Stimulated activated CD8-positive, alpha-beta memory T cell treated with anti-CD3 and anti-CD28 coated beads, Interleukin-7, amount 100 ng/mL, for 48 hours (primary cell): ENCODE results near the gene HM13.
A peak's percentile ranks its signal among the peaks of the same experiment; 100 is the strongest.
"Not testable (repeated sequence)": the region's sequence is repeated elsewhere in the genome, so short reads cannot be mapped to it uniquely, and the experiment has no call there.

Experiments used
- DNase-seq, 2 donors: peaks; one replicate each; pipeline ENCODE4 v3.0.0-alpha.2; 2020; ENCODE audit warnings: low read depth in 1 of 2; ENCODE audit errors: extremely low read depth in 1 of 2

HM13 gene

DNA sequence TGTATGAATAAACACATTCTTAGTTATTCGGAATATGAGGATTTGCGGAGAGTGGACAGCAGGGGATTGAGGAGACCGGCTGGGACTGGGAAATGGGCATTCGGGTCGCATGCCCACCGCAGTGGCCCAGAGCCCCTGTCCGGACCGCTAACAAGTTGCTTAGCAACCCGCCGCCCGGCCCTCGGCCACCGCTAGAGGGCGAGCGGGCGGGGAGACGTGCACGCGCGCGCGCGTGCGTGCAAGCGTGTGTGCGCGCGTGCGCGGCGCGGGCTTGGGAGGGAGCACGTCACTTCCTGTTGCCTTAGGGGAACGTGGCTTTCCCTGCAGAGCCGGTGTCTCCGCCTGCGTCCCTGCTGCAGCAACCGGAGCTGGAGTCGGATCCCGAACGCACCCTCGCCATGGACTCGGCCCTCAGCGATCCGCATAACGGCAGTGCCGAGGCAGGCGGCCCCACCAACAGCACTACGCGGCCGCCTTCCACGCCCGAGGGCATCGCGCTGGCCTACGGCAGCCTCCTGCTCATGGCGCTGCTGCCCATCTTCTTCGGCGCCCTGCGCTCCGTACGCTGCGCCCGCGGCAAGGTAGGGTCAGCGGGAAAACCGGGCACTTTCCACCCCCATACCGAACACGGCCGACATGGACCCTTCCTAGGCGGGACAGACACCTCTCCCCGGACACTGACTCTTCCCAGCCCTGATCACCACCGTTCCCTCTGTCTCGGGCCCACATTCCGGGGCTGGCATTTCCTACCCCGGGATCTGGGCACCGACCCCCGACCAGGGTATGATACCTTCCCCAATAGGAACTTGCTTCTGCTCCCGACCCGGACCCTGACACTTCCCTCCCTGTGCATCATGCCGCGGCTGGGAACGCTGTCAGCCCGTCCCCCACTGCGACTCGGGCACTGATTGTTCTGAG, at the start of gene HM13:
HM13 (plus strand) TSS at position 289 of the 918 bp plus-strand sequence; CDS start at position 399, 110 bp downstream.
- peak; percentile 76 to 79 for DNase-seq

DNA sequence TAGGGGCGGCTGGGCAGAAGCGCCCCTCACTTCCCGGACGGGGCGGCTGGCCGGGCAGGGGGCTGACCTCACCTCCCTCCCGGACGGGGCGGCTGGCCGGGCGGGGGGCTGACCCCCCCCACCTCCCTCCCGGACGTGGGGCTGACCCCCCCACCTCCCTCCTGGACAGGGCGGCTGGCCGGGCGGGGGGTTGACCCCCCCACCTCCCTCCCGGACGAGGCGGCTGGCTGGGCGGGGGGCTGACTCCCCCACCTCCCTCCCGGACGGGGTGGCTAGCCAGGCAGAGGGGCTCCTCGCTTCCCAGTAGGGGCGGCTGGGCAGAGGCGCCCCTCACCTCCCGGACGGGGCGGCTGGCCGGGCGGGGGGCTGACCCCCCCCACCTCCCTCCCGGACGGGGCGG, 43.3 kb upstream of the HM13 start:
- not testable (repeated sequence) for DNase-seq

GRCh38 chr20:31472395-31473330, 41.6 kb upstream of the HM13 start:
- no peak for DNase-seq

- no peak for DNase-seq
Observed at GRCh38 chr20:31473331-31474096, 40.7 kb upstream of the HM13 start.

DNA sequence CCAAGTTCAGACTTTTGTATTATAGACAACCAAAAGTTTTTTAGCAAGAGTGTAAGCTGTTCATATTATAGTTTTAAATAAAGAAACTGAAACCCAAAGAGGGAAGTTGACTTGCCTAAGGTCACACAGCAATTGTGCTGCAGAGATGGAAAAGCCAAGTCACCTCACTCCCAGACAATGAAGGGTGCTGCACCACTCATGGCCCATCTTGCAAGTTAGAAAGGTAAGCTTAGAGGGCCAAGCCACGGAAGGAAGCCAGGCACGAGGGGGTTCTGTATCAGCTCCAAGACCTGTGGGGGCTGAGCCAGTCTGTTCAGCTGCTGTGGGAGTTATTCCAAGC, 40.2 kb upstream of the HM13 start:
- DNase-seq = no peak

GRCh38 chr20:31474758-31475427, 39.3 kb upstream of the HM13 start, which contains the start of the genes DEFB124 and REM1:
Gene DEFB124 (minus strand): TSS chr20:31475127. CDS start chr20:31473013, 2,114 bp downstream.
Gene REM1 (plus strand): TSS chr20:31475288. CDS start chr20:31476446, 1,158 bp downstream.
- no peak for DNase-seq

DNA sequence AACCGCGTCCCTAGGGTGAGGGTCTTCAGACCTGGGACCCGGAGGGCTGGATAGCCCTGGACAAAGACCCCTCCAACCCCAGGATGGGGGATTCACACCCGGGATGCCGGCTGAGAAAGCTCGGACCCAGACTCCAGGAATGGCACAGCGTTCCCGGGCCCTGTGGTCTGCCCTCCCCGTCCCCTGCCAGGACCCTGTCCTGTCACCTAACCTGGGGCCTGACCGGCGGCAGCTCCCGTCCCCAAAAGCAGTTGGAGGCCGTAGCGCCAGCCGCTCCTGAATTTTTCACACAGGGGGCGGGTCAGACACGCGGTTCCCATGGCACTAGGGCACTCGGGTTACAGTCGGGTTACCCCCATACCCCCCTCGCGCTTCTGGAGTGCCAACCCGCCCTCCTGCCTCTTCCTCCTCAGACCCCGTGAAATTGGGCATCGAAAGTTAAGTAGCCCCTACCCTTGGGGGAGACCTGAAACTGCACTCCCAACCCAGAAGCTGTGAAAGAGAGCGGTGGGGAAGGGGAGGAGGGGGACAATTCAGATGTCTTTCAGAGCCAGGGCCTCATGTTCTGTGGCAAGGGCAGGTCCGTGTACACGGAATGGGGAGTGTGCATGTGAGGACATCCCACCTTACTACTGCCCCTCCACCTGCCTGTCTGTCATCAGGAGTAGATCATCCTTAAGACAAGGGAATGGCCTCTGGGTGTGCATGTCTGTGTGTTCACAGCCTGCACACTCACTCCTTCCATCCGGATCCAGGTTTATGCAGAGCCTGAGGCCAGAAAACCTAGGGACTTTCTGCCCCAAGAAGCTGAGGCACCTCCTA, 38.6 kb upstream of the HM13 start:
- DNase-seq = no peak

DNA sequence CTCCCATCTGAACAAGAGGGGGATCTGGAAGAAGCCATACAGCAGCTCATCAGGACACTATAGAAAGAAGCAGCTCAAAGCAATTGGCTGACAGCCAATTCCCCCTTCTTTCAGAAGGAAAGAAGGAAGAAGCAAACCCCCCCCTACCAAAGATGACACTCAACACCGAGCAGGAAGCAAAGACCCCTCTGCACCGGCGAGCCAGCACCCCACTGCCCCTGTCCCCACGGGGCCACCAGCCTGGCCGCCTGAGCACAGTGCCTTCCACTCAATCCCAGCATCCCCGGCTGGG, 38.0 kb upstream of the HM13 start:
- DNase-seq = no peak

DNA sequence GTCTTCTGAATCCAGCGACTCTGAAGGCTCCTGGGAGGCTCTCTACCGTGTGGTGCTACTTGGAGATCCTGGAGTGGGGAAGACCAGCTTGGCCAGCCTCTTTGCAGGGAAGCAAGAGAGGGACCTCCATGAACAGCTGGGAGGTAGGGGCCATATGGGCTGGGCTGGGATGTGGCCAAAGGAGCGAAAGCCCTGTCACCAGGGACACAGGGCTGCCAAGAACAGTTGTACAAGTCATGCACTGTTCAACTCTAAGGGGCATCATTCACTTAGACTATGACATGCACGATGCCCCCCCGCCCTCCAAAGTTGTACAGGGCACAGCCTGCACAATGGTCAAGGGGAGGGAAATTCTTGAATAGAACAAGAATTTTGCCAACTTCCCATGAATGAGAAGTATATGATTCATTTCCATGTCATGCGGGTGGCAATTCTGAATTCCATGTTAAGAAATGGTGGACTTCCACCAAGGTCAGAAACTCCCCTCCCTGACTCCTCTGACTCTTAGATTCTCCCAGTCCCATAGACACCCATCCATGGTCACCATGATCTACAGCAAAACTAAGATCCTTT, 37.5 kb upstream of the HM13 start:
- no peak for DNase-seq

GRCh38 chr20:31484001-31484400, 30.2 kb upstream of the HM13 start:
- DNase-seq = no peak

DNA sequence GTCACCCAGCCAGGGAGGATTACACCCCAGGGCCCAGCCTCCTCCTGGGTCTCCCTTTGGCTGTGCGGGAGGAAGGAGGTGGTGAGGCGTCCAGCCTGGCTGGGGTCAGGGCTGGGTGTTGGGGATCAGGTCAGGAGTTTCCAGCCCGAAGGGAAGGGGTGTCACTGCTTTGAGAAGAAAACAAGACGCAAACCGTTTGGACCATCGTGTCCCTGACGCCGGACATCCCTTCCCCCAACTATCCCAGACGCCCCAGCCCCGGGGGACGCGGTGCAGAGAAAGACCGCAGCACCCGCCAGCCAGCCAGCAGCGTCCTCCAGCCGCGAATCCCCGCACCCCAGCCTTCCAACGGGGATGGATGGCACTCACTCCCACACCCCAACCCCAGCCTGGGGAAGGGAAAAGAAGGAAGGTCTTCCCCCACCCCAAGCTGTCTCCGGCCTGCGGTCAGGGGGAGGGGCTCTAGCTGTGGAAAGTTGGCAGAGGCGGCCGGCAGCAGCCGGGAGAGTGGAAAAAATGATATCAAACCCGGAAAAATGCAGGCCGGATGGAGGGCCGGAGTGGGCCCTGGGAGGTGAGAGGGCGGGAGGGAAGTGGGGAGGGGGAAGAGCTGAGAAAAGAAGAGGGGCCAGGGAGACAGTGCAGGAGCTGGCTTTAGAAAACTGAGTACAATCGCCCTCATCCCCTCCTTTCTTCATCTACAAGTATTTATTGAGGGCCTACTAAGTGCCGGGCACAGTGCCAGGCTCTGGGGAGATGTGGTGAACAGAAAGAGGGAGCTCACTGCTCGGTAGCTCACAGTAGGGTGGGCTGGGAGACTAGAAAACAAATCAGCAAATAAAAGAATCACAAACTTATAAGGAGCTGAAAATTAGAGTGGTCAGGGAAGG, 28.5 kb upstream of the HM13 start:
- no peak for DNase-seq

GRCh38 chr20:31488115-31488514, 26.1 kb upstream of the HM13 start:
- DNase-seq = no peak

- no peak for DNase-seq
Observed at GRCh38 chr20:31489152-31489551, 25.1 kb upstream of the HM13 start.

GRCh38 chr20:31490752-31491151, 23.5 kb upstream of the HM13 start:
- DNase-seq = no peak

DNA sequence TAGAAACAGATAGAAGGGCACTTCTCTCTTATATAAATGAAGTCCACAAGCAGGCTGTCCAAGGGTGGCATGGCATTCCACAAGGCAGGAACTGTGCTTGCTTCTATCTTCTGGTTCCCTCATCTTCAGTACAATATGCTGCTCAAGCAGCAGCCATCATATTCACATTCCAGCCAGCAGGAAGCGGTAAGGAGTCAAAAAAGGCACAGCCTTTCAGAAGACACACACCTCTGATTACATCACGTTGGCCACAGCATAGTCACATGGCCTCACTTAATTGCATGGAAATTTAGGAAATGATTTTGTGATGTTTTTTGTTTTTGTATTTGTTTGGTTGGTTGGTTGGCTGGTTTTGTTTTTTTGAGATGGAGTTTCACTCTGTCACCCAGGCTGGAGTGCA, 20.1 kb upstream of the HM13 start:
- DNase-seq = no peak

DNA sequence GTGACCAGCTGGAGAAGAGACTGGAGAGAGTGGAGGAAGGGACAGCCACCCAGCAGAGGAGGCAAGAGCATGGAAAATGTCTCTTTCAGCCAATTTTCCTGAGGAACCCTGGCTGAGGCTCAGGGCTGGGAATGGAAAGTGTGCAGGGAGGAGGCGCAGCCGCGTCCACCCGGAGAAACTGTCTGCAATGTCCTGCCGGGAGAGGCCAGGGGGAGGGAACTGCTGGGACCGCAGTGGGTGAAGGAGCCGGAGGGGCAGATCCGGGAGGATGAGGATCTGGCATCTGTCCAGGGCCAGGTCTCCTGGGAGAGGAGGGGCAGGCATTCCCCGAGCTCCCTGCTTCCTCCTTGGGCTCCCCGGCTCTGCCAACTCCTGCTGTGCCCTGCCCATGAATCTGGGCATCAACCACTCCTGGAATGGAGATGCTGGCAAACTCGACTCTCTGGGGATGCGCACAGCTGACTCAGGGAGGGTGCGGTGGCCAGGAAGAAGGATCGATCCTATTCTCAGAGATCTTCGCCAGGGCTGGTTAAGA, 17.4 kb upstream of the HM13 start:
- no peak for DNase-seq

DNA sequence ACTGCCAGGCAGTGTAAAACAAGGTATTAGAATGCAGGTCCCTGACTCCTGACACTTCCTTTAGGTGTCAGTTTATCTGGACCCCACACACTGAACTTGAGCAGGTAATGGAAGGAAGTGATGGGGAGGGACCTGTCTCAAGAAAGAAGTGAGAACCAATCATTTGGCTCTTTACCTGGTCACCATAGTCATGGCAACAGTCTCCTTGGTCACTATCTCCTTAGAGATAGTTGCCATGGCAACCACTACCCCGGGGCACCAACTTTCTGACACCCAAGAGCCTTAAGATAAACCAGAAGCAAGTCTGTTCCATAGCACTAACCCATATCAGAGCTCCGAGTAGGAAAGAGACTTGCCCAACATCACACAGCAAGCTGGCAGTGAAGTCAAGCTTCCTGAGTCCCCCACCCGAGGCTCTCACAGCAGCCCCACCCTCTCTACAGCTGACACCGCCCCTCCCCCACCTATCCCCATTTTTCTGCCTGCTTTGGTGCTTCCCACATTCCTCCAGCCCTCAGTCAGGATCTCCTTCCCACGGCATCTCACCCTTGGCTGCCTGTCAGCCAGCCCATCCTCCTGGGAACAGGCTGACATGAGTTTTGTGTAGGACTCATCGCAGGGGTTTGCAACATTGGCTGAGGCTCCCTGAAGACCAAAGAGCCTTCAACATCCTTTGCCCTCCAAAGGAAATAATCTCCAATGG, 16.3 kb upstream of the HM13 start:
- no peak for DNase-seq
